ENCODE data around the gene GRM7.

GRM7 gene

GRCh38 chr3:7545334-7545733 is 684.4 kb downstream of the GRM7 start:
- no peak overlapping the region for H3K9ac ChIP-seq (ENCODE audit: low read depth, low read length)
- no peak overlapping the region for H3K4me3 ChIP-seq (ENCODE audit: low read length)
- H3K9me3 ChIP-seq (replicated peaks; ENCODE audit: low read length) = peaks cover 3% of the 10 kb centered on the region
- H3K4me1 ChIP-seq (ENCODE audit: control insufficient read depth, insufficient read depth, low read length) = no peaks in the 10 kb centered on the region
- no peaks in the 10 kb centered on the region for H3K27me3 ChIP-seq (ENCODE audit: control insufficient read depth, insufficient read depth, low read length)
- H3K4me2 ChIP-seq (ENCODE audit: low read length) = no peak overlapping the region
- H3K36me3 ChIP-seq (ENCODE audit: insufficient read depth, low read length) = no peaks in the 10 kb centered on the region

DNA sequence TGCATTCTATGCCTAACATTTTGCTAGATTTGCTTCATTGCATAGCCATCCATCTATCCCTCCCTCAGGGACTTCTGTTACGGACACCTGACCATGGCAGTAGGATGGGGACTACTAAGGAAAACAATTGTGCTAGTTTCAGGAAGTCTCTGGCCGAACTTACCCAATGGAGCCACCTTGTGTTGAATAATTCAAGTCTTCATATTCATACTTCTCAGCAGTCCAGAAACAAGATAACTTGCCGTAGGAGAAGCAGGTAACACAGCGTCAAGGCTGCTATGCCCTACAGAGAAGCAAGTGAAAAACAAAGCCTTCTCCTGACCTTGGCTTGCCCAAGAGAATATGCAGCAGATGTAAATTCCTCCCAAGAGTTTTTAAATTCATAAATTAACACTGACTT is 685.3 kb downstream of the GRM7 start:
- H3K36me3 ChIP-seq (ENCODE audit: insufficient read depth, low read length) = no peaks in the 10 kb centered on the region
- peaks cover 3% of the 10 kb centered on the region for H3K9me3 ChIP-seq (replicated peaks; ENCODE audit: low read length)
- H3K4me1 ChIP-seq (ENCODE audit: control insufficient read depth, insufficient read depth, low read length) = no peaks in the 10 kb centered on the region
- no peak overlapping the region for H3K4me3 ChIP-seq (ENCODE audit: low read length)
- H3K27me3 ChIP-seq (ENCODE audit: control insufficient read depth, insufficient read depth, low read length) = no peaks in the 10 kb centered on the region
- no peak overlapping the region for H3K9ac ChIP-seq (ENCODE audit: low read depth, low read length)
- no peak overlapping the region for H3K4me2 ChIP-seq (ENCODE audit: low read length)

DNA sequence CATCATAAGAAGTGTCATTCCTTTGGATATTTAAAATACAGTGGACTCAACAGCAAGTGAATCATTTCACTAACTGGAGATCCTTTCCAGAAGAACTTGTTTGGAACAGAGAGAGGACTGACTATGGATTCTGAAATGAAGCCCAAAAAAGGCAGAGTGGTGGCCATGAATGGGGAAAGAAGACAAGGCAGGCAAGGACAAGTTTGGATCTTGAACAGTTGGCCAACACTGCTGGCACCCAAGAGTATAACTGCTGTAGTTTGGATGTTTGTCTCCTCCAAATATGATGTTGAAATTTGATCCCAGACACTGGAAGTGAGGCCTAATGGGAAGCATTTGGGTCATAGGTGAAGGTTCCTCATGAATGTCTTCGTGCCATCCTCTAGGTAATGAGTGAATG is 686.9 kb downstream of the GRM7 start:
- H3K4me1 ChIP-seq (ENCODE audit: control insufficient read depth, insufficient read depth, low read length) = no peaks in the 10 kb centered on the region
- no peak overlapping the region for H3K4me2 ChIP-seq (ENCODE audit: low read length)
- no peaks in the 10 kb centered on the region for H3K27me3 ChIP-seq (ENCODE audit: control insufficient read depth, insufficient read depth, low read length)
- no peaks in the 10 kb centered on the region for H3K36me3 ChIP-seq (ENCODE audit: insufficient read depth, low read length)
- no peak overlapping the region for H3K4me3 ChIP-seq (ENCODE audit: low read length)
- H3K9ac ChIP-seq (ENCODE audit: low read depth, low read length) = no peak overlapping the region
- peaks cover 3% of the 10 kb centered on the region for H3K9me3 ChIP-seq (replicated peaks; ENCODE audit: low read length)

DNA sequence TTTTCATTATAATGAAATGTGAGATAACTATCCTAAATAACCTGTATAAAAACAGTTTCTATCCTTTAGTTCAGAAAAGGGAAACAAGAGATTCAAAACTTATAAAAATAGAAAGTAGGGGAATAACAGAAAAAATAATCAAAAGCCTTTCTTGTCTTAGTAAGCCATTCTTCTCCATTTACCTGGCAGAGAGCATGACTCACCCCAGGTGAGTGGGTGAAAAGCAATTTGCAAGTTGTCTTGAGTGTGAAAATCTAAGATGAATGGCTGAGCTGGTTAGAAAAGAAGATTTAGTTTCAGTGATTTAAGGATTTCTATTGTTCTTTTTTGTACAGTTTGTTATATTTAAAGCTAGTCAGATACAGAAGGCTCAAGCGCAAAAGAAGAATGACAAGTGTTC is 702.0 kb downstream of the GRM7 start:
- Histone ChIP-seq H3K27me3 (ENCODE audit: control insufficient read depth, insufficient read depth, low read length) (no peaks in the 10 kb centered on the region), H3K9ac (ENCODE audit: low read depth, low read length) (no peak overlapping the region), H3K4me2 (ENCODE audit: low read length) (no peak overlapping the region), H3K4me3 (ENCODE audit: low read length) (no peak overlapping the region), H3K9me3 (replicated peaks; ENCODE audit: low read length) (no peaks in the 10 kb centered on the region), H3K4me1 (ENCODE audit: control insufficient read depth, insufficient read depth, low read length) (no peaks in the 10 kb centered on the region), H3K36me3 (ENCODE audit: insufficient read depth, low read length) (no peaks in the 10 kb centered on the region)

- Histone ChIP-seq H3K4me1 (ENCODE audit: control insufficient read depth, insufficient read depth, low read length) (no peaks in the 10 kb centered on the region), H3K36me3 (ENCODE audit: insufficient read depth, low read length) (no peaks in the 10 kb centered on the region), H3K9me3 (replicated peaks; ENCODE audit: low read length) (no peaks in the 10 kb centered on the region), H3K9ac (ENCODE audit: low read depth, low read length) (no peak overlapping the region), H3K4me2 (ENCODE audit: low read length) (no peak overlapping the region), H3K4me3 (ENCODE audit: low read length) (no peak overlapping the region), H3K27me3 (ENCODE audit: control insufficient read depth, insufficient read depth, low read length) (no peaks in the 10 kb centered on the region)
Measured at GRCh38 chr3:7565574-7565973, 704.7 kb downstream of the GRM7 start.

DNA sequence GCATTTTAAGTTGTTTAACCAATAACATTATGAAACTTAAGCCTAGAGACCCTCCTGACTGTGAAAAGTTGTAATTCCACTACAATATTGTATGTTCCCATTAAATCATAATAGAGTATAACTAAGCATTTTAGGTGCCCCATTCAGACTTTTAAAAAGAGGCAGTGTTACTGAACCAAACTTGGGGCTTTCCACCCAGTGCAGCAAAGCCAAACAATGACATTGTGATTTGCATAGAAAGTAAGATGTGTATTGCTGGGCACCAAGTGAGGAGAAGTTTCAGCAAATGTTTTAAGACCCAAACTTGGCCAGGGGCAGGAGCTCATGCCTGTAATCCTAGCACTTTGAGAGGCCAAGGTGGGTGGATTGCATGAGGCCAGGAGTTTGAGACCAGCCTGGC is 706.2 kb downstream of the GRM7 start:
- Histone ChIP-seq H3K4me3 (ENCODE audit: low read length) (no peak overlapping the region), H3K27me3 (ENCODE audit: control insufficient read depth, insufficient read depth, low read length) (no peaks in the 10 kb centered on the region), H3K4me1 (ENCODE audit: control insufficient read depth, insufficient read depth, low read length) (no peaks in the 10 kb centered on the region), H3K9me3 (replicated peaks; ENCODE audit: low read length) (no peaks in the 10 kb centered on the region), H3K9ac (ENCODE audit: low read depth, low read length) (no peak overlapping the region), H3K4me2 (ENCODE audit: low read length) (no peak overlapping the region), H3K36me3 (ENCODE audit: insufficient read depth, low read length) (no peaks in the 10 kb centered on the region)

- Histone ChIP-seq H3K27me3 (ENCODE audit: control insufficient read depth, insufficient read depth, low read length) (no peaks in the 10 kb centered on the region), H3K4me2 (ENCODE audit: low read length) (no peak overlapping the region), H3K36me3 (ENCODE audit: insufficient read depth, low read length) (no peaks in the 10 kb centered on the region), H3K4me3 (ENCODE audit: low read length) (no peak overlapping the region), H3K9me3 (replicated peaks; ENCODE audit: low read length) (no peaks in the 10 kb centered on the region), H3K4me1 (ENCODE audit: control insufficient read depth, insufficient read depth, low read length) (no peaks in the 10 kb centered on the region), H3K9ac (ENCODE audit: low read depth, low read length) (no peak overlapping the region)
Measured at GRCh38 chr3:7568526-7569184, 707.7 kb downstream of the GRM7 start.

DNA sequence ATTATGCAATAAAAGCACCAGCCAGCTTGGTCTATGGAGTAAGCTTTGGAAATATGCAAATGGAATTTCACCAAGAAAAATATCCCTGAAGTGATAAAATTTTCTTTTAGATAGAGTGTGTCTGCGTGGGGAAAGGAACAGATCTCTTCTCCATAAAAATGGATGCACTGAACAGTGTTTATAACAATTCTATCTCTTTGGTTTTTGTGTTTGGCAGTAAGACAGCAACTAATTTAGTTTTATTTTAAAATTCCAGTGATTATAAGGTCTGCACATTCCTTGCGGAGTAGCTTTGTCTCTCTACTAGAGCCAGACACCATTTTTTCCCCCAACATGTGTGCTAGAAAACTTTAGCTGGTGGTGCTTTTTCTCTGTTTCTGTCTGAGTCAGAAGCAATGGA is 712.4 kb downstream of the GRM7 start:
- Histone ChIP-seq H3K4me2 (ENCODE audit: low read length) (no peak overlapping the region), H3K36me3 (ENCODE audit: insufficient read depth, low read length) (no peaks in the 10 kb centered on the region), H3K4me3 (ENCODE audit: low read length) (no peak overlapping the region), H3K9me3 (replicated peaks; ENCODE audit: low read length) (no peaks in the 10 kb centered on the region), H3K27me3 (ENCODE audit: control insufficient read depth, insufficient read depth, low read length) (no peaks in the 10 kb centered on the region), H3K4me1 (ENCODE audit: control insufficient read depth, insufficient read depth, low read length) (no peaks in the 10 kb centered on the region), H3K9ac (ENCODE audit: low read depth, low read length) (no peak overlapping the region)

- Histone ChIP-seq H3K4me1 (ENCODE audit: control insufficient read depth, insufficient read depth, low read length) (no peaks in the 10 kb centered on the region), H3K27me3 (ENCODE audit: control insufficient read depth, insufficient read depth, low read length) (no peaks in the 10 kb centered on the region), H3K9ac (ENCODE audit: low read depth, low read length) (no peak overlapping the region), H3K36me3 (ENCODE audit: insufficient read depth, low read length) (no peaks in the 10 kb centered on the region), H3K9me3 (replicated peaks; ENCODE audit: low read length) (no peaks in the 10 kb centered on the region), H3K4me3 (ENCODE audit: low read length) (no peak overlapping the region), H3K4me2 (ENCODE audit: low read length) (no peak overlapping the region)
Measured at GRCh38 chr3:7574435-7574834, 713.5 kb downstream of the GRM7 start.

- H3K4me1 ChIP-seq (ENCODE audit: control insufficient read depth, insufficient read depth, low read length) = no peaks in the 10 kb centered on the region
- H3K9ac ChIP-seq (ENCODE audit: low read depth, low read length) = no peak overlapping the region
- H3K36me3 ChIP-seq (ENCODE audit: insufficient read depth, low read length) = no peaks in the 10 kb centered on the region
- no peaks in the 10 kb centered on the region for H3K9me3 ChIP-seq (replicated peaks; ENCODE audit: low read length)
- H3K27me3 ChIP-seq (ENCODE audit: control insufficient read depth, insufficient read depth, low read length) = no peaks in the 10 kb centered on the region
- H3K4me2 ChIP-seq (ENCODE audit: low read length) = no peak overlapping the region
- H3K4me3 ChIP-seq (ENCODE audit: low read length) = no peak overlapping the region
Measured at GRCh38 chr3:7576071-7576470, 715.2 kb downstream of the GRM7 start.

DNA sequence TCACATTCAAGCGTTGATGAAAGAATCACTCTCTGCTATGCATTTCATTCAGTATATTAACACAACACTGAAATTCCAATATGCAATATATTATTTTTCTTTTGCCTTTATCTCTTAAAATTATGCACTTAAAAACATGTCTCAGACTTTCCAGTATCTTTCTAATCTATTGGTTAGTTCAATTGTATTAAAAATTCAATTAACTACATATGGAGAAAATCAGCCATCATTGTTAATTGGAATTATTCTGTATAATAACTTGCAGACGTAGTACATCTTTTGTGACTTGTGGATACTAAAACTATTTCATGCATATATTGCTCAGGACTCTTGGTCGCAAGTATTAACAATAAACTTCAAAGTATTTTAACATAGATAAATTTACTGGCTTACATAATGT is 715.6 kb downstream of the GRM7 start:
- Histone ChIP-seq H3K9me3 (replicated peaks; ENCODE audit: low read length) (no peaks in the 10 kb centered on the region), H3K36me3 (ENCODE audit: insufficient read depth, low read length) (no peaks in the 10 kb centered on the region), H3K4me3 (ENCODE audit: low read length) (no peak overlapping the region), H3K27me3 (ENCODE audit: control insufficient read depth, insufficient read depth, low read length) (no peaks in the 10 kb centered on the region), H3K4me1 (ENCODE audit: control insufficient read depth, insufficient read depth, low read length) (no peaks in the 10 kb centered on the region), H3K4me2 (ENCODE audit: low read length) (no peak overlapping the region), H3K9ac (ENCODE audit: low read depth, low read length) (no peak overlapping the region)

DNA sequence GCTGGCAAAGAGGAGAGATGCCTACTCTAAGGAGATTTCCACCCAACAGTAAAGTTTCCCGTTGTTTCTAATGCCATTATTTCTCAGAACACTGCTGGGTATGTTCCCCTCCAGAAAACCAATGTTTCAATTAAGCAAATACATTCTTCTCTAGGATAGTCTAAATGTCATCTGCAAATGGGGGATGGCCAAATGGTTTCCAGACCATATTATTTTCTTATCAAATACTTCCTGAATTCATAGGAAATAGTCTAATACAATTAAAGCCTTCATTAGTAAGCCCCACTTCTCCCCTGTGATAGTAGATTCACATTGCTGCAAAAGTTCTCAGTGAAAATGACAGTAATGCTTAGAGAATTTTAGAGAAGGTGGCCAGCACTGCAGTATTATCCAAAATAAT is 716.6 kb downstream of the GRM7 start:
- Histone ChIP-seq H3K9ac (ENCODE audit: low read depth, low read length) (no peak overlapping the region), H3K36me3 (ENCODE audit: insufficient read depth, low read length) (no peaks in the 10 kb centered on the region), H3K9me3 (replicated peaks; ENCODE audit: low read length) (no peaks in the 10 kb centered on the region), H3K4me1 (ENCODE audit: control insufficient read depth, insufficient read depth, low read length) (no peaks in the 10 kb centered on the region), H3K4me3 (ENCODE audit: low read length) (no peak overlapping the region), H3K27me3 (ENCODE audit: control insufficient read depth, insufficient read depth, low read length) (no peaks in the 10 kb centered on the region), H3K4me2 (ENCODE audit: low read length) (no peak overlapping the region)
